ENCODE data around the gene VRK1. TPM values are rescaled to one million over a fixed set of nuclear protein-coding genes. Genes with fewer than 3 reads are reported as not detected.

VRK1 gene
- total RNA-seq, 6 donors from 2014 or later = 6.7 to 19.9 (median 9.9) TPM

DNA sequence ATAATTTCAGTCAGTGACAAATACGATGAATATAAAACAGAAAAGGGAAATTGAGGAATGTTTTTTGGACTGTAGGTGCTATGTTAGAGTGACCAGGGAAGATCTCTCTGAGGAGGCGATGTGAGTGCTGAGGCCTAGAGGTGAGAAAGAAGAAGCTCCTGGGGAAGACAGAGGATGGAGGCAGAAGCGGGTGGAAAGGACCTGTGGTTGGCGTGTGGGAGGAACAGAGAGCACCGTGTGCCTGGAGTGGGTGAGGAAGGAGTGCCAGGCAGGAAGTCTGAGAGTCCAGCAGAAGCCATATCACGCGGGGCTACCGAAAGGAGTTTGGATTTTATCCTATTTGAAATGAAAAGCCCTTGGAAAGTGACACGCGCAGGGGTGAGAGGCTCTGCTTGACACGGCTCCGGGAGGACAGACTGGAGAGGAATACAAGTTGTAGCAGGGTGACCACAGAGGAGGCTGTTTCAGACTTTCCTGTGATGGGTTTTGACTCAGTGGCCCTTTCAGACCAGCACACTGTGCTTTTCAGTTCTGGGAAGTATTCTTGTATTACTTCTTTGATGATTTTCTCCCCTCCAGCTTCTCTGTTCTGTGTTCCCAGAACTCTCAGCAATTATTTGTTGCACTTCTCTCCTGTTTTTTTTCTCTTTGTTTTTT is 96.9 kb downstream of the VRK1 start:
- ATAC-seq (ENCODE audit: low FRiP score in 2 of 2) = no peak
- no peaks in the 10 kb centered on the region for H3K4me1 ChIP-seq
- H3K36me3 ChIP-seq = no peaks in the 10 kb centered on the region
- no peak overlapping the region for H3K4me3 ChIP-seq
- no peaks in the 10 kb centered on the region for H3K9me3 ChIP-seq
- 81 to 83% methylated on average over 12 of the region's 12 CpGs for WGBS, 2 donors
- DNase-seq = no peak
- H3K27ac ChIP-seq = no peak overlapping the region
- no peak for TF ChIP-seq POLR2A (IDR thresholded peaks at IDR 0.05)
- no peak for TF ChIP-seq EP300 (IDR thresholded peaks at IDR 0.05)
- TF ChIP-seq, protein P1, sequence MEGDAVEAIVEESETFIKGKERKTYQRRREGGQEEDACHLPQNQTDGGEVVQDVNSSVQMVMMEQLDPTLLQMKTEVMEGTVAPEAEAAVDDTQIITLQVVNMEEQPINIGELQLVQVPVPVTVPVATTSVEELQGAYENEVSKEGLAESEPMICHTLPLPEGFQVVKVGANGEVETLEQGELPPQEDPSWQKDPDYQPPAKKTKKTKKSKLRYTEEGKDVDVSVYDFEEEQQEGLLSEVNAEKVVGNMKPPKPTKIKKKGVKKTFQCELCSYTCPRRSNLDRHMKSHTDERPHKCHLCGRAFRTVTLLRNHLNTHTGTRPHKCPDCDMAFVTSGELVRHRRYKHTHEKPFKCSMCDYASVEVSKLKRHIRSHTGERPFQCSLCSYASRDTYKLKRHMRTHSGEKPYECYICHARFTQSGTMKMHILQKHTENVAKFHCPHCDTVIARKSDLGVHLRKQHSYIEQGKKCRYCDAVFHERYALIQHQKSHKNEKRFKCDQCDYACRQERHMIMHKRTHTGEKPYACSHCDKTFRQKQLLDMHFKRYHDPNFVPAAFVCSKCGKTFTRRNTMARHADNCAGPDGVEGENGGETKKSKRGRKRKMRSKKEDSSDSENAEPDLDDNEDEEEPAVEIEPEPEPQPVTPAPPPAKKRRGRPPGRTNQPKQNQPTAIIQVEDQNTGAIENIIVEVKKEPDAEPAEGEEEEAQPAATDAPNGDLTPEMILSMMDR (IDR thresholded peaks at IDR 0.05) = no peak
- no peak for TF ChIP-seq POLR2AphosphoS5 (IDR thresholded peaks at IDR 0.05)
- H3K27me3 ChIP-seq = no peaks in the 10 kb centered on the region

DNA sequence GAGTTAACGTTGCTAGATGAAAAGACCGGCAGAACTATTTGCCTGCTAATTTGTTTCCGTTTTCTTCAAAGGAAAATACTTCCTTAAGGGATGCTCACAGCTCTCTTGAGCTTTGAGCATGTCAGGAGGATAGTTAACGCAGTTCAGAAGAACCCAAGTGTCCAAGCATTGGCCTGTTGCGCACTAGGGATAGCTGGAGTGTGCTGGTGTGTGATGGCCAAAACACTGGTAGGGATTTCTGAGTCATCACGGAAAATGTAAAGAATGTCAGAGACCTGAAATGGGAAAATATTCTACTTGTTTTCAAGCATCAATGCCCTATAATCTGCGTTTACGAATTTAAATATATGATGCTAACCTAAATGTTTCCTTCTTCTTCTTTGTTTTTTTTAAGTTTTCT is 97.8 kb downstream of the VRK1 start:
- no peaks in the 10 kb centered on the region for H3K4me1 ChIP-seq
- ATAC-seq (ENCODE audit: low FRiP score in 2 of 2) = no peak
- WGBS, 2 donors = 78 to 79% methylated on average over 8 of the region's 8 CpGs
- H3K36me3 ChIP-seq = no peaks in the 10 kb centered on the region
- no peaks in the 10 kb centered on the region for H3K27me3 ChIP-seq
- no peak overlapping the region for H3K4me3 ChIP-seq
- no peak for DNase-seq
- TF ChIP-seq, protein P1 (IDR thresholded peaks at IDR 0.05) = no peak
- no peak for TF ChIP-seq POLR2AphosphoS5 (IDR thresholded peaks at IDR 0.05)
- no peak for TF ChIP-seq EP300 (IDR thresholded peaks at IDR 0.05)
- TF ChIP-seq POLR2A (IDR thresholded peaks at IDR 0.05) = no peak
- H3K9me3 ChIP-seq = no peaks in the 10 kb centered on the region
- H3K27ac ChIP-seq = no peak overlapping the region

DNA sequence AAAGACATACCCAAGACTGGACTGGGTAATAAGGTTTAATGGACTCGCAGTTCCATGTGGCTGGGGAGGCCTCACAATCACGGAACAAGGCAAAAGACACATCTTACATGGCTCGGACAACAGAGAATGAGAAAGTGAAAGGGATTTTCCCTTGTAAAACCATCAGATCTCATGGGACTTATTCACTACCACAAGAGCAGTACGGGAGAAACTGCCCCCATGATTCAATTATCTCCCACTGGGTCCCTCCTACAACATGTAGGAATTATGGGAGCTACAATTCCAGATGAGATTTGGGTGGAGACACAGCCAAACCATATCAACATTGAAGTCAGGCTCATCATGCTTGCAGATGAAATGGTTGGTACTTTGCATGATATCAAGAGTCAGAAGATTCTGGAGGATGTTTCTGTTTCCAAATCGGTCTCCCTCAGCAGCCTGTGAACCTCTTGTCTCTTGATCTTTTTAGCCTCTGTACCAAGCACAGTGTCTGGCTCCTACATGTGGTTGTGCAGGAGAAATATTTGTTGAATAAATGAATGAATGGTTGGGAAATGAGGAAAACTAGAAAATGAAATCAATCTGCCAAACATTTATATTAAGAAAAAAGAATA is 98.6 kb downstream of the VRK1 start:
- Histone ChIP-seq H3K27me3 (no peaks in the 10 kb centered on the region), H3K36me3 (no peaks in the 10 kb centered on the region), H3K9me3 (no peaks in the 10 kb centered on the region), H3K4me1 (no peaks in the 10 kb centered on the region), H3K27ac (no peak overlapping the region), H3K4me3 (no peak overlapping the region)
- no peak for ATAC-seq (ENCODE audit: low FRiP score in 2 of 2)
- TF ChIP-seq EP300 (IDR thresholded peaks at IDR 0.05) (no peak), POLR2A (IDR thresholded peaks at IDR 0.05) (no peak), POLR2AphosphoS5 (IDR thresholded peaks at IDR 0.05) (no peak)
- TF ChIP-seq, protein P1 (IDR thresholded peaks at IDR 0.05) = no peak
- no peak for DNase-seq
- 97 to 99% methylated on average over 5 of the region's 5 CpGs for WGBS, 2 donors

DNA sequence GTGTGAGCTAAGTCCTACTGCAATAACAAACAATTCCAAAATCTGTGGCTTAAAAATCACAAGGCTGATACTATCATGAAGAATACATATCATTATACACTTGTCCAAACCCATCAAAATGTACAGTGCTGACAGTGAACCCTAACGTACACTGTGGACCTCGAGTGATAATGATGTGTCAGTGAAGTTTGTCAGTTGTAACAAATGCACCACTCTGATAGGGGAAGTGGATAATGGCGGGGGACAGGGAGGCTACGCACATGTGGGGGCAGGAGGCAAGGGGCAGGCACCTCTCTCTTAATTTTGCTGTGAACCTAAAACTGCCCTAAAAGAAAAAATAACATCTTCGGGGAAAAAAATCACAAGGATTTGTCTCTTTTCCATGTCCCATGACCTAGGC is 100.0 kb downstream of the VRK1 start:
- no peak for DNase-seq
- H3K4me1 ChIP-seq = no peaks in the 10 kb centered on the region
- H3K27me3 ChIP-seq = no peaks in the 10 kb centered on the region
- H3K4me3 ChIP-seq = no peak overlapping the region
- no peak for TF ChIP-seq EP300 (IDR thresholded peaks at IDR 0.05)
- no peak for TF ChIP-seq POLR2A (IDR thresholded peaks at IDR 0.05)
- no peak for TF ChIP-seq POLR2AphosphoS5 (IDR thresholded peaks at IDR 0.05)
- TF ChIP-seq, protein P1 (IDR thresholded peaks at IDR 0.05) = no peak
- H3K27ac ChIP-seq = no peak overlapping the region
- no peak for ATAC-seq (ENCODE audit: low FRiP score in 2 of 2)
- no peaks in the 10 kb centered on the region for H3K9me3 ChIP-seq
- 81 to 83% methylated on average over 5 of the region's 5 CpGs for WGBS, 2 donors
- H3K36me3 ChIP-seq = no peaks in the 10 kb centered on the region

DNA sequence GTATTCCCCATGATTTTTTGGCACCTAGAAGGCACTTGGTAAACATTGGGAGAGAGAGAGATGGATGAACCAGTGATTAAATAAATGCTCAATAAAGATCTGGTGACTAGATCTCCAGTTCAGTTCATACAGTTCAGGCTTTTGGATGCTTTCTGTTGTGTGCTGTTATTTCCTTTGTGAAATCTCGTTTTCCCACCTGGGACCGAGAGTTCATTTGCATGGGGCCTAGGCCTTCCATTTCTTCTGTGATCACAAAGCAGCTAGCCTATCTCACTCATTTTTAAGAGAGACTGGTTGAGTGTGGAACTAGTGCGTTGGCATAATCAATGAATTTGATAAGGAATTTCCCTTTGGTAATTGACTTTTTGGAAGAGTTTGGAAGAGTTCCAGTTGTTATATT is 104.0 kb downstream of the VRK1 start:
- Histone ChIP-seq H3K4me3 (no peak overlapping the region), H3K9me3 (no peaks in the 10 kb centered on the region), H3K36me3 (no peaks in the 10 kb centered on the region), H3K27me3 (no peaks in the 10 kb centered on the region), H3K27ac (no peak overlapping the region), H3K4me1 (peaks cover 0 to 8% (median 0%) of the 10 kb centered on the region in 4 donors)
- WGBS, 2 donors = 90 to 95% methylated on average over 3 of the region's 3 CpGs
- no peak for TF ChIP-seq POLR2AphosphoS5 (IDR thresholded peaks at IDR 0.05)
- no peak for DNase-seq
- ATAC-seq (ENCODE audit: low FRiP score in 2 of 2) = no peak

All from upper lobe of left lung (tissue), 6 donors.